NCI-H146 (cell line): ENCODE data around the gene ATG13.

ENCODE experiments used
- DNase-seq: peaks from one replicate; lab custom pipeline; 2025; lab: John Stamatoyannopoulos, UW

The ATG13 gene

GRCh38 chr11:46607516-46607915 is 9.8 kb upstream of the ATG13 start:
- DNase-seq, result no peak

- DNase-seq, result no peak
These were observed 8.0 kb upstream of the ATG13 start for GRCh38 chr11:46609386-46609785.

- DNase-seq, result no peak
These were observed 5.6 kb upstream of the ATG13 start for GRCh38 chr11:46611526-46612304.

- DNase-seq, result no peak
These were observed 5.0 kb upstream of the ATG13 start for GRCh38 chr11:46612326-46612725.

- DNase-seq, result no peak
These were observed 1.6 kb upstream of the ATG13 start for GRCh38 chr11:46615756-46616155.

GRCh38 chr11:46616551-46617133 is 711 bp upstream of the ATG13 start:
- DNase-seq, result no peak

- DNase-seq, result no peak
These were observed 590 bp downstream of the ATG13 start for GRCh38 chr11:46617972-46618314.

- no peak for DNase-seq
These were observed 1.5 kb downstream of the ATG13 start for GRCh38 chr11:46618837-46619236.

GRCh38 chr11:46625406-46625805 is 8.1 kb downstream of the ATG13 start:
- no peak for DNase-seq

- DNase-seq, result no peak
These were observed 11.6 kb downstream of the ATG13 start for GRCh38 chr11:46628961-46629360.

- no peak for DNase-seq
These were observed 12.9 kb downstream of the ATG13 start for GRCh38 chr11:46630237-46630636.

- no peak for DNase-seq
These were observed 14.3 kb downstream of the ATG13 start for GRCh38 chr11:46631676-46632075.

GRCh38 chr11:46632502-46632901 is 15.1 kb downstream of the ATG13 start:
- DNase-seq, result no peak

- DNase-seq, result no peak
These were observed 16.2 kb downstream of the ATG13 start for GRCh38 chr11:46633291-46634217.

- DNase-seq, result no peak
These were observed 18.3 kb downstream of the ATG13 start for GRCh38 chr11:46635557-46636139.

- no peak for DNase-seq
These were observed 20.2 kb downstream of the ATG13 start for GRCh38 chr11:46637546-46637945.

- no peak for DNase-seq
These were observed 22.0 kb downstream of the ATG13 start for GRCh38 chr11:46639197-46639839.

- DNase-seq, result no peak
These were observed 22.9 kb downstream of the ATG13 start for GRCh38 chr11:46640036-46640788.

GRCh38 chr11:46641639-46642038 is 24.3 kb downstream of the ATG13 start:
- DNase-seq, result no peak

- DNase-seq, result no peak
These were observed 25.4 kb downstream of the ATG13 start for GRCh38 chr11:46642627-46643335.

GRCh38 chr11:46643531-46643930 is 26.2 kb downstream of the ATG13 start:
- DNase-seq, result no peak
